Activated T-cell treated with anti-CD3 and anti-CD28 coated beads, Interleukin-2, amount 50 U/mL, for 72 hours (primary cell): ENCODE results near the gene SEMA6A. TPM values are rescaled to one million over a fixed set of nuclear protein-coding genes. Genes with fewer than 3 reads are reported as not detected.

Source experiments
- ATAC-seq, 2 donors: fragments of 150-1000 bp; cut with Tn5 transposase; replicated peaks in 1 of 2; 2 replicates each; pipeline ENCODE4 v1.10.0; 2021; ENCODE audit warnings: moderate library complexity in 2 of 2, mild to moderate bottlenecking in 1 of 2
- DNase-seq, 2 donors: peaks; one replicate each; pipeline ENCODE4 v3.0.0; 2021 to 2022; ENCODE audit warnings: mixed read lengths in 1 of 2
- H3K27ac Mint-ChIP-seq: one replicate; pipeline ENCODE4 v1.8.0; 2022; ENCODE audit warnings: mild to moderate bottlenecking, moderate library complexity, mixed read lengths
- H3K27me3 Mint-ChIP-seq: one replicate; pipeline ENCODE4 v1.8.0; 2022; ENCODE audit warnings: low read depth, mixed read lengths
- H3K36me3 Mint-ChIP-seq, 2 donors: one replicate each; pipeline ENCODE4 v1.8.0; 2022; ENCODE audit warnings: mixed read lengths in 2 of 2, mild to moderate bottlenecking in 1 of 2; ENCODE audit not compliant: insufficient read depth in 2 of 2
- H3K4me1 Mint-ChIP-seq: one replicate; pipeline ENCODE4 v1.8.0; 2022; ENCODE audit warnings: low read depth, mixed read lengths
- H3K4me3 Mint-ChIP-seq, 2 donors: one replicate each; pipeline ENCODE4 v1.8.0; 2022; ENCODE audit warnings: mild to moderate bottlenecking in 2 of 2, mixed read lengths in 2 of 2, moderate library complexity in 2 of 2
- H3K9me3 Mint-ChIP-seq, 2 donors: one replicate each; pipeline ENCODE4 v1.8.0; 2022; ENCODE audit warnings: mixed read lengths in 2 of 2
- total RNA-seq, 2 donors: library from RNA; stranded (reverse); gene quantifications; one replicate each; pipeline ENCODE4 v1.2.3, GENCODE V29; 2022

Gene SEMA6A
- total RNA-seq, 2 donors from 2014 or later, result 0.23 to 0.50 TPM

GRCh38 chr5:116437922-116438578 lies 136.6 kb downstream of the SEMA6A start:
- no peak for DNase-seq
- Mint-ChIP-seq H3K4me3 (no peak overlapping the region), H3K4me1 (no peaks in the 10 kb centered on the region), H3K27ac (no peak overlapping the region), H3K9me3 (no peaks in the 10 kb centered on the region), H3K36me3 (no peaks in the 10 kb centered on the region), H3K27me3 (no peaks in the 10 kb centered on the region)
- no peak for ATAC-seq

- Mint-ChIP-seq H3K27me3 (no peaks in the 10 kb centered on the region), H3K4me3 (no peak overlapping the region), H3K9me3 (no peaks in the 10 kb centered on the region), H3K4me1 (no peaks in the 10 kb centered on the region), H3K27ac (no peak overlapping the region), H3K36me3 (no peaks in the 10 kb centered on the region)
- DNase-seq (no peak), ATAC-seq (no peak)
Measured at GRCh38 chr5:116437351-116437705, 137.3 kb downstream of the SEMA6A start.

- Mint-ChIP-seq H3K36me3 (no peaks in the 10 kb centered on the region), H3K27me3 (no peaks in the 10 kb centered on the region), H3K4me3 (no peak overlapping the region), H3K9me3 (no peaks in the 10 kb centered on the region), H3K27ac (no peak overlapping the region), H3K4me1 (no peaks in the 10 kb centered on the region)
- no peak for ATAC-seq
- DNase-seq, result no peak
Measured at GRCh38 chr5:116436674-116437350, 137.8 kb downstream of the SEMA6A start.

GRCh38 chr5:116428966-116429365 lies 145.7 kb downstream of the SEMA6A start:
- Mint-ChIP-seq H3K4me1 (no peaks in the 10 kb centered on the region), H3K36me3 (no peaks in the 10 kb centered on the region), H3K9me3 (no peaks in the 10 kb centered on the region), H3K27me3 (no peaks in the 10 kb centered on the region), H3K27ac (no peak overlapping the region), H3K4me3 (no peak overlapping the region)
- ATAC-seq, result no peak
- no peak for DNase-seq

GRCh38 chr5:116428413-116428812 lies 146.2 kb downstream of the SEMA6A start:
- DNase-seq (no peak), ATAC-seq (no peak)
- H3K36me3 Mint-ChIP-seq, result no peaks in the 10 kb centered on the region
- H3K4me3 Mint-ChIP-seq, result no peak overlapping the region
- no peaks in the 10 kb centered on the region for H3K4me1 Mint-ChIP-seq
- no peak overlapping the region for H3K27ac Mint-ChIP-seq
- no peaks in the 10 kb centered on the region for H3K27me3 Mint-ChIP-seq
- H3K9me3 Mint-ChIP-seq, result no peaks in the 10 kb centered on the region

- no peaks in the 10 kb centered on the region for H3K27me3 Mint-ChIP-seq
- no peaks in the 10 kb centered on the region for H3K36me3 Mint-ChIP-seq
- ATAC-seq, result no peak
Measured at GRCh38 chr5:116424951-116425350, 149.7 kb downstream of the SEMA6A start.

GRCh38 chr5:116424258-116424615 lies 150.4 kb downstream of the SEMA6A start:
- no peak for ATAC-seq
- DNase-seq, result no peak
- Mint-ChIP-seq H3K4me1 (no peaks in the 10 kb centered on the region), H3K27me3 (no peaks in the 10 kb centered on the region), H3K27ac (no peak overlapping the region), H3K36me3 (peaks cover 0 to 2% of the 10 kb centered on the region in 2 donors), H3K4me3 (no peak overlapping the region), H3K9me3 (peaks cover 0 to 1% of the 10 kb centered on the region in 2 donors)

More at GRCh38 chr5:116424951-116425350, 149.7 kb downstream of the SEMA6A start:
- DNase-seq, result no peak
- no peaks in the 10 kb centered on the region for H3K4me1 Mint-ChIP-seq
- H3K27ac Mint-ChIP-seq, result no peak overlapping the region
- peaks cover 0 to 1% of the 10 kb centered on the region in 2 donors for H3K9me3 Mint-ChIP-seq
- H3K4me3 Mint-ChIP-seq, result no peak overlapping the region

GRCh38 chr5:116423587-116424257 lies 150.9 kb downstream of the SEMA6A start:
- Mint-ChIP-seq H3K4me1 (no peaks in the 10 kb centered on the region), H3K36me3 (peaks cover 0 to 2% of the 10 kb centered on the region in 2 donors), H3K27me3 (no peaks in the 10 kb centered on the region), H3K27ac (no peak overlapping the region), H3K4me3 (no peak overlapping the region), H3K9me3 (peaks cover 0 to 1% of the 10 kb centered on the region in 2 donors)
- DNase-seq (no peak), ATAC-seq (no peak)

GRCh38 chr5:116423141-116423540 lies 151.5 kb downstream of the SEMA6A start:
- Mint-ChIP-seq H3K4me3 (no peak overlapping the region), H3K9me3 (peaks cover 0 to 1% of the 10 kb centered on the region in 2 donors), H3K36me3 (peaks cover 0 to 2% of the 10 kb centered on the region in 2 donors), H3K27me3 (no peaks in the 10 kb centered on the region), H3K27ac (no peak overlapping the region), H3K4me1 (no peaks in the 10 kb centered on the region)
- ATAC-seq (no peak), DNase-seq (no peak)

GRCh38 chr5:116421080-116421629 lies 153.5 kb downstream of the SEMA6A start:
- peaks cover 0 to 1% of the 10 kb centered on the region in 2 donors for H3K9me3 Mint-ChIP-seq
- DNase-seq (no peak), ATAC-seq (no peak)
- H3K27me3 Mint-ChIP-seq, result no peaks in the 10 kb centered on the region
- no peak overlapping the region for H3K4me3 Mint-ChIP-seq
- H3K4me1 Mint-ChIP-seq, result no peaks in the 10 kb centered on the region
- H3K27ac Mint-ChIP-seq, result no peak overlapping the region
- H3K36me3 Mint-ChIP-seq, result peaks cover 0 to 2% of the 10 kb centered on the region in 2 donors

- Mint-ChIP-seq H3K36me3 (peaks cover 0 to 2% of the 10 kb centered on the region in 2 donors), H3K27ac (no peak overlapping the region)
Measured at GRCh38 chr5:116420540-116420939, 154.1 kb downstream of the SEMA6A start.

GRCh38 chr5:116419258-116419657 lies 155.4 kb downstream of the SEMA6A start:
- no peaks in the 10 kb centered on the region for H3K4me1 Mint-ChIP-seq
- DNase-seq, result no peak

More at GRCh38 chr5:116420540-116420939, 154.1 kb downstream of the SEMA6A start:
- Mint-ChIP-seq H3K27me3 (no peaks in the 10 kb centered on the region), H3K4me1 (no peaks in the 10 kb centered on the region), H3K4me3 (no peak overlapping the region), H3K9me3 (peaks cover 0 to 1% of the 10 kb centered on the region in 2 donors)
- DNase-seq (no peak), ATAC-seq (no peak)

GRCh38 chr5:116418774-116419173 lies 155.8 kb downstream of the SEMA6A start:
- H3K9me3 Mint-ChIP-seq, result peaks cover 0 to 1% of the 10 kb centered on the region in 2 donors
- no peak overlapping the region for H3K4me3 Mint-ChIP-seq
- DNase-seq (no peak), ATAC-seq (no peak)
- no peak overlapping the region for H3K27ac Mint-ChIP-seq
- peaks cover 0 to 2% of the 10 kb centered on the region in 2 donors for H3K36me3 Mint-ChIP-seq
- no peaks in the 10 kb centered on the region for H3K4me1 Mint-ChIP-seq
- no peaks in the 10 kb centered on the region for H3K27me3 Mint-ChIP-seq

More at GRCh38 chr5:116419258-116419657, 155.4 kb downstream of the SEMA6A start:
- no peak overlapping the region for H3K27ac Mint-ChIP-seq
- no peak overlapping the region for H3K4me3 Mint-ChIP-seq
- peaks cover 0 to 1% of the 10 kb centered on the region in 2 donors for H3K9me3 Mint-ChIP-seq
- peaks cover 0 to 2% of the 10 kb centered on the region in 2 donors for H3K36me3 Mint-ChIP-seq
- no peak for ATAC-seq
- no peaks in the 10 kb centered on the region for H3K27me3 Mint-ChIP-seq
